HG03280 (cell line): Measurements from ENCODE around the gene PRPS1.
"Not testable (repeated sequence)": the region's sequence is repeated elsewhere in the genome, so short reads cannot be mapped to it uniquely, and the experiment has no call there.

ENCODE experiments used
- ATAC-seq: cut with Tn5 transposase; IDR thresholded peaks from one replicate; pipeline ENCODE4 v1.9.1; 2021; ENCODE audit warnings: mild to moderate bottlenecking, moderate library complexity; ENCODE audit not compliant: unreplicated experiment

Gene PRPS1

DNA sequence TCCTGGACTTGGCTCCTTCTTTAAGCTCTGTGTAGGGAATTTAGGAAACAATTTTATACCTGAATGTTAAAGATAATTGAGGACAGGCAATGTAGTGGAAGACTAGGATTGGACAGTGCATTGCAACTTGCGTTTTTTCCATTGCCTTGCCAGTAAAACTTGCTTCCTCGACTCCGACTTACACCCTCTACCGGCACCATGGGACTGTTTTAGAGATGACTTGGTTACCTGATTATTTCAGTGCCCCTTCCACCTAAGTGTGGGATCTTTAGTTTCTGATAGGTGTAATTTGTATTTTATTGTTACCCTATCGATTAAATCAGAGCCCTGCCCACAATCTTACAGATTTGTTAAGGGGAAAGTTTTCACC, 1.2 kb downstream of the PRPS1 start:
- ATAC-seq = no peak

DNA sequence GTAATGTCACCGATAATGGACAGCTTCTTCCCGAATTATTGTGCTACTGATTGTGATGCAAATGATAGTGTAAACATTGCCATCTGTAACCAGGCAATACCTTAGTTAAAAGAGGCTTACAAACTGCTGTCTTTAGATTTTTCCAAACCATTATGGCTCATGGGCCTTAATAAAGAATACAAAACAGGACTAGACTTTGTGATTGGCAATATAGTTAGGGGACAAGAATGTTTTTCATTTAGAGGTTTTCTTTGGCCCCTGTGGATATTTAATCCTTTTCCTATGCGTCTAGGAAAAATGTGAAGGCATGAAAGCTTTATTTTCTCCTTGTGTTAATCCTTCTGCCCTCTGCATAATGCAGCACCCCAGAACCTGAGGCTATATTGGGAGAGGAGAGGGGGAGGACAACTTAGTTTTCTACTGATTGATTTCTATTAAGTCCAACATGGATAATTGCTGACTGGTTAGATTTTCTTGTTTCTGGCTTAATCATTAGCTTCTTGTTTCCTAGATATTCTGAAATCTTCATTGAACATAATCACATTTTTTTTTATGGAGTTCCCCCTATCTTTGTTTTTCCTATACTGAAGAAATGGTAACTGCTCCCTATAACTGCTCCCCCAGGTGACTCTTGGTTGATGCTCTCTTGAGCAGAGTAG, 1.9 kb downstream of the PRPS1 start:
- no peak for ATAC-seq

DNA sequence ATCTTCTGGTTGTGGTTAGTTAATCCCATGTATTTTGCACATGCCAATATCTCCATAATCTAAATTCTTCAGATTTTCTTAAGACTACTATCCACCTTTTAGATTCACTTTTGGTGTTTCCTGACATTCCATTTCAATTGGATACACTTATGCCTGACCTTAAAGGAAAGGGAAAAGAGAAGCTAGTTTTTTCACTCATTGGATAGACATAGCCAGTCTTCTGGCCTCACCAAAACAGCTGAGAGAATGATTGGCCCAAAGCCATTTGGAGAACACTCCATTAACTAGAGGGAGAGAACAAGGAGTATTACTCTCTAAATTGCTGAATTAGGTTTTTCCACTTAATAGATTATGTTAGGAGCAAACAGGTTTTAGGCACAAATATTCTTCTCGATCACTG, 4.0 kb downstream of the PRPS1 start:
- no peak for ATAC-seq

- ATAC-seq = no peak
These were observed 18.4 kb downstream of the PRPS1 start for GRCh38 chrX:107646735-107647134.

DNA sequence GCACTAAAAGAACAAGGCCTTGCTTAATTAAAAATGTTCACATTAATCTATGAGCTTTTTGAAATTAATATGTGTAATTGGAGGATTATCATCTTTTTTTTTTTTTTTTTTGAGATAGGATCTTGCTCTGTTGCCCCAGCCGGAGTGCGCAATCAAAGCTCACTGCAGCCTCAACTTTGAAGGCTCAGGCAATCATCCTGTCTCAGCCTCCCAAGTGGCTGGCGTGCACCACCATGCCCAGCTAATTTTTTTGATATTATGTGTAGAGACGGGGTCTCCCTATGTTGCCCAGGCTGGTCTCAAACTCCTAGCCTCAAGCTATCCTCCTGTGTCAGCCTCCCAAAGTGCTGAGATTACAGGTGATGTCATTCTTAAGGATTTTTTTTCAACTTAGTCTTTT, 20.0 kb downstream of the PRPS1 start:
- no peak for ATAC-seq

GRCh38 chrX:107654566-107654871, 26.2 kb downstream of the PRPS1 start:
- ATAC-seq = no peak

DNA sequence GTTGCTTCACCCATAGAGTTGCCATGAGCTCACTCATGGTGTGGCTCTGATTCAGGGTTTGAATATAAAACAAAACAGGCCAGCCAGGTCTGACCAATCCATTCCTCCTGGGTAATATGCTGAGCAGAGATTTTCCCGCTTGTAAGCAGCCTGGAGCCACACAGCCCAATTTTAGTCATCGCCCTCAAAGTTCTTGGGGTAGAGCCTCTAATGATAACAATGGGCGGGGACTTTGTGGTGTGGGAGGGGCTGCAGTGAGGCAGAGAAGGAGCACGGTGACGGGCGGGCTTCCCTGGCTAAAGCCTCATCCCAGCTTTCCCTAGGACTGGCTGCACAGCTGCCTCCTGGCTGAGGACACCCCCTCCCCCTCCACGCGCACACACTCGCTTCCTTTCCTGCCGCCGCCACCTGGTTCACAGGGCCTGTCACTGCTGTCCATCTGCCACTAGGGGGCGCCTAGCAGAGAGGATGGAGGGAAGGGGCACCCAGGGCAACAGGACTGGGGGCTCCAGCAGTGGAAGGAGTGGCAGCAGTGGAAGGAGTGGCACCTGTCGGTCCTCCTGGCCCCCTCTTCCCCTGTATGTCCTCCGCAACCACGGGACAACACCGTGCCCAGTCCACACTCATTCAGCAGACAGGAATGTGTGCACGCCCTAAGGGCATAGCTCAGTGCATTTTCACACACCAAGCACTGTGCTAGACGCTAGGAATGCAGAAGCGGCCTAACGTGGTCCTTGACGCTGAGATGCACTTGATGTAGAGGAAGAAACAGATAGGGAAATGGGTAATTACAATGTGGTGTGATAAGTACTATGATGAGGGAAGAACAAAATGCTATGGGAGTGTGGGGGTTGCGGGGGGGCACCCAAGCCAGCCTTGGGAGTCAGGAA, 26.8 kb downstream of the PRPS1 start:
- ATAC-seq = peak; percentile 79

DNA sequence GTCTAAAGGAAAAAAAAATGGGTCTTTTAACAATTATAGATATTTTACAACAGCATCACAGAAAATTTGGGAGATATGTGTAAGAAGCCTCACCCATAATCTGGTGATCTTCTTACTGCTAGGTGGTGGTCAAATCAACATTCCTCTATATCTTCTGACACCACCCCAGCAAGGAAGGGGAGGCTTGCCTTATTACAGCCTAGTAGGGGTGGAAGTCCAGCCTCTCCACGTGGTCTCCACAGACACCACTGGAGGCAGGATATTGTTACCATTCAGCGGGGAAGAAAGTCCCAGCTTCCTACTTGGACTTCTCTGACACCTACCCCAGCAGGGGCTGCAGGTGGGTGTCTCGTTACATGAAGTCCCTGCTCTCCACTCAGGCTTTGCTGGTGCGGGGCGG, 28.7 kb downstream of the PRPS1 start:
- ATAC-seq = no peak

GRCh38 chrX:107658660-107659059, 30.4 kb downstream of the PRPS1 start:
- ATAC-seq = no peak

DNA sequence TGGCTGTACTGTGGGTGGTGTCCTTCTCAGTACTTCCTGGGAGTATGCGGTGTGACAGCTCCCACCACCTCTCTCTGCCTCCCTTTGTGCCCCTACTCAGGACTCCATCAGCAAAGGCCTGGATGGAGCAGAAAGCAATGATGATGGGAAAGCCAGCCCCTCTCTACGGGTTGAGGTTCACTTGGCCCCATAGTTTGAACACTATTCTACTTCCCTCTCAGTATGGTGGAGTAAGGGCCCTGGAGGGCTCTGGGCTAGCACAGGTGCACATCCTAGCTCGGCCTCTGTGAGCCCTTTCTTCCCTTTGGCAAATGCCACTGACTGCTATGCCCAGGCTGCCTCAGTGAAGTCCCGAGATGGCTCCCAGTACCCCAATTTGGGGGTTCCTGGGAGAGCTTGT, 31.0 kb downstream of the PRPS1 start:
- ATAC-seq = no peak

DNA sequence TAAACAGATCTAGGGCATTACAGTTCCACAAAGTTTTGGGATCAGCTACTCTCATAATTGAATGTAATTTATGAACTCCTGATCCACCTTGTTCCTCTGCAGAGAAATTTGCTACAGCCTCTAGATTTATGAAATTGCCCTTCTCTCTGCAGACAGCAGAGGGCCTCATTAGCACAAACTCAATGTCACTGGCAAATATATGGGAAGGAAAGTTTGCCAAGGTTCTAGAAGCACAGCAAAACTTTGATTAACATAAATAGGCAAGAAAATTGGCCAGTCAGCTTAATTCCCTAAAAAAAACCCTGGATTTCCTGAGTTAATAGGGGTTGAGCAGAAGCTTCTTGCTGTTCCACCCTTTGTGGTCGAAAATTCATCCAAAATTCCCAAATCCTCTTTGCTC, 31.5 kb downstream of the PRPS1 start:
- no peak for ATAC-seq

- ATAC-seq = no peak
These were observed 33.8 kb downstream of the PRPS1 start for GRCh38 chrX:107662145-107662544.

GRCh38 chrX:107662824-107663223, 34.5 kb downstream of the PRPS1 start:
- ATAC-seq = no peak

- no peak for ATAC-seq
These were observed 38.6 kb downstream of the PRPS1 start for GRCh38 chrX:107666931-107667330.

GRCh38 chrX:107667426-107667825, 39.1 kb downstream of the PRPS1 start:
- ATAC-seq = no peak

GRCh38 chrX:107668710-107669109, 40.4 kb downstream of the PRPS1 start:
- ATAC-seq = not testable (repeated sequence)

GRCh38 chrX:107669261-107669660, 41.0 kb downstream of the PRPS1 start:
- ATAC-seq = no peak

DNA sequence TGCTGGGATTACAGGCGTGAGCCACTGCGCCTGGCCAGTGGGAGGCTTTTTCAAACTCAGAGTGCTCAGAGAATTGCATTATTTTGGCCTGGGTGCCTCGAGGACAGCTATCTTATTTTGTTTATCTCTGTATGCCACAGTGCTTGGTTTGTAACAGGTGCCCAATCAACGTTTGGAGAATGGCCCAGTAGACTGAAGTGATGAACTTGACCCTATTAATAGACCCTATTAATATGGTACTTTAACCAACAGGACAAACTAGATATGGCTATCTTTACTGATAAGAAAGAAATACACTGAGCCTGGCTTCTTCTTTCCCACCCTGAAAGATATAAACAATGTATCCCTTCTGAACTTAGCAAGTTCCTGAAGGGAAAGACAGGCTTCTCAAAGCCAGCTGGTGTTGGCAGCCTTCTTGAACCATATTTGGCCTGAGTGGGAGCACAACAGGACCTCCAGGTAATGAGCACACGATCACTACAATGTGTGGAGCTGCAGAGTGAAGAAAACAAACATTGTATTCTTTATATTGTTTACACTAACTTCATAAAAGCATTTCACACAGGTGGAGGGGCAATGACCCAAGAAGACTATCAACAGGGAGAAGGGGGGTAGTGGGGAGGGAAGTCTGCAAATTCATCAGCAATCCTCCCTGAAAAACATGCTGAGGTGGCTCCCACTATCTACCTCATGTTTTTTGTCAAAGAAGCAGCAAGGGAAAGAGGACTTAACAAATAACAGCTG, 41.7 kb downstream of the PRPS1 start:
- no peak for ATAC-seq

GRCh38 chrX:107671256-107671655, 42.9 kb downstream of the PRPS1 start:
- ATAC-seq = not testable (repeated sequence)

DNA sequence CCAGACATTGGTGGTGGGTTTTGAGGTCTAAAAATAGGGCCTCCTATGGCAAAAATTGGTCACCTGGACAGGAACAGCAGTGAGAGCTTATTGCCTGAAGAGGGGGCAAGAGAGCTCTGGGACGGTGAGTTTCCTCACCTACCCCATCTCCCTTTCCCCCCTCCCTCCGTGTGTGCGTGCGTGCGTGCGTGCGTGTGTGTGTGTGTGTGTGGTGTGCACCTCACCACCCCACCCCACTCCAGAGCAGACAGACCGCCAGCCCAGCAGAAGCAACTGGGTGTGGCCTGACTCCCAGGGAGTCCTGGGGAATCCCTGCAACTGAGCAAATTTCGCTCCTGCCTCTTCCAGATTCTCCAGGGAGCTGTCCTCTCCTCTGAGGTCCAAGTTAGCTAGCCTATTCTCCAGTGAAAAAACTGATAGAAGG, 44.7 kb downstream of the PRPS1 start:
- peak; percentile 38 for ATAC-seq

DNA sequence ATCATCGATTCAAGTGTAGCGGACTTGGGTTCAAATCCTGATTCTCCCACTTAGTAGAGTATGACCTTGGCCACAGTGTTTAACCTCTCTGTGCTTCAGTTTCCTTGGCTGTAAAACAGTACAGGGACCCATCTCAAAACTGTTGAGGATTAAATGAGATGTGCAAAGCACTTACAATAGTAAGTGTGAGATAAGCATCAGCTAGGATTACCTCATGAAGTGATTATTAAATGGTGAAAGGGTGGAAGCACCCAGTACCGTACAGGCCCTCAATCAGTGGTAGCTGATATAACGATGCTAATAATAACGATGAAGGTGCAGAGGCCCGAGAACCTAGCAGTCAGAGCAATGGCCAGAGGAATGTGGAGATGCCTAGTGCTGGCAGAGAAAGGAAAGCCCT, 45.1 kb downstream of the PRPS1 start:
- ATAC-seq = peak; percentile 5

DNA sequence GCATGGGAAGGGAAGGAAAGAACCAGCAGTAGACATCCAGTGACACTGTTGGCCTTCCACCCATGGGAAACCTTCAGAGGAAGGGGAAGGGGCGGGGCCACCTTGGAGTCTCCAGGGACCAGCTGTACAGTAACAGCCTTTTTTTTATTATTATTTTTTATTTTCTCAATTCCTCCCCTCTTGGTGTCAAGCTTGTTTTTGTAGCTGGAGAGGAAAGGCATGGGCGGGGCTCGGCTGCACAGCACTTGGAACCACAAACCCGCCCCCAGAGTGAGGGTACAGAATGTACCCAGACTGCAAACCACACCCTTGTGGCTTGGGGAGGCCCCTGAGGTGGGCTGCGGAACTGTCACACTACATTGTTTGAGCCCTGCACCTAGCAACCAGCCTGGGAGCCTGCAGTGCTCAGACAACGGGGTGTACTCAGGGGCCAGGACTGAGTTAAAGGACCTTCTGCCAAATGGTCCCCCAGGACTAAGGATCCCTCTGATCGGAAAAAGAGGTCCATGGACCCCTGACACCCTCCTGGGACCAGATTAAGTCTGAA, 45.7 kb downstream of the PRPS1 start:
- ATAC-seq = peak; percentile 89
